GM18951 (cell line): Measurements from ENCODE around the gene HTR2A.

ENCODE experiments used
- POLR2A ChIP-seq: IDR thresholded peaks from 4 replicates; pipeline ENCODE4 v1.6.1; 2011; ENCODE audit warnings: mild to moderate bottlenecking; ENCODE audit not compliant: insufficient read length, insufficient read depth; ENCODE audit errors: extremely low read depth
- in situ Hi-C: fragments of 300-500 bp; cut with MboI; formaldehyde crosslinking; loops from one replicate; pipeline ENCODE4 v1.12.0; 2022; ENCODE audit warnings: low sequenced_read_pairs, mixed read lengths, inconsistent platforms; ENCODE audit not compliant: unreplicated experiment

The HTR2A gene

DNA sequence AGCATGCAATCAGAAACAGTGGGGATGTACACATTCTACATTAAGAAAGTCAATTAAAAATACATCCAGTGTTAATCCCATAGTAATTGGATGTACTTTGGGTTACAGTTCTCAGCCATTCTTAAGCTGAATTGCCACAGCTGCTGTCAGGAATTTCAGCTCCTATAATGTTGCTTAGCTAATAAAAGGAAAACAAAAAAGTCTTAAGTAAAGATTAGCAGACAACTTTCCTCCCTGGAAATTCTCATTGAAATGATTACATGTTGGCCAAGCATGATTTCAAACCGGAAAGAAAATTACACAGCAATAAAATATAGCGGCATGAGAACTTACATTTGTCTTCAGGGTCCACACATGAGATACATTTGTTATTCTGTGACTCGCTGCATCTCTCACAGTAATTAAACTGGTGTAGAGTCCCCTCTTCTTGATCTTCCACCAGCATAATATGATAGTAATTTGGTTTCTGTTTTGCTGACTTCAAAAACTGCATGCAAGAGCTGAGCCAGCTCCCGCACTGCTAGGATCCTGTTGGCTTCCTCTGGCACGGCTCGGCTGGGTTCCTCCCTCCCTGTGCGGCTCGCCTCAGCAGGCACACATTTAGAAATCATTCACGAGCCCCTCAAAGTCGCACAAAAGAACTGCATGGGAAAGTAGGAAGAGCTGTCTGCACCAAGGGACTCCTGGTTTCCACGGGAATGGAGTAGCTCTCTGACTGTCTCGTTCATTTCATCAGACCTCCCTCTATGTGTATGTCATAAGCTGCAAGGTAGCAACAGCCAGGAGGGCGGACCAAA lies at the start of gene HTR2A:
HTR2A (minus strand) TSS at position 713 of the 797 bp plus-strand sequence. CDS start 1,147 bp downstream, outside the sequence.
- in situ Hi-C loops, result no loop called here
- no peak for TF ChIP-seq POLR2A

DNA sequence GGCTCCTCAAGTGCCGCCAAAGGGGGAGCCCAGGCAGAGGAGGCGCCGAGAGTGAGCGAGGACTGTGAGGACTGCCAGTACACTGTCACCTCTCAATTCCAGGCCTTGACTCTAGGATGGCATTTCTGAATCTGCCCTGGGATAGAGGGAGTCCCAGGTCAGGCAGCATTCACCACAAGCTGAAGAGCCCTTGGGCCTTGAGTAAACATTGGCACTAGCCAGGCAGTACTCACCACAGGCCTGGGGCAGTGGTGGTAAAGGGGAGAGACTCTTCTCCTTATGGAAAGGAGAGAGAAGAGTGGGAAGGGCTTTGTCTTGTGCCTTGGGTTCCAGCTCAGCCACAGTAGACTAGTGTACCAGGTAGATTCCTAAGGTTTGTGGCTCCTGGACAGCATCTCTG lies 39.7 kb upstream of the HTR2A start:
- no peak for TF ChIP-seq POLR2A
- in situ Hi-C loops, result no loop called here

DNA sequence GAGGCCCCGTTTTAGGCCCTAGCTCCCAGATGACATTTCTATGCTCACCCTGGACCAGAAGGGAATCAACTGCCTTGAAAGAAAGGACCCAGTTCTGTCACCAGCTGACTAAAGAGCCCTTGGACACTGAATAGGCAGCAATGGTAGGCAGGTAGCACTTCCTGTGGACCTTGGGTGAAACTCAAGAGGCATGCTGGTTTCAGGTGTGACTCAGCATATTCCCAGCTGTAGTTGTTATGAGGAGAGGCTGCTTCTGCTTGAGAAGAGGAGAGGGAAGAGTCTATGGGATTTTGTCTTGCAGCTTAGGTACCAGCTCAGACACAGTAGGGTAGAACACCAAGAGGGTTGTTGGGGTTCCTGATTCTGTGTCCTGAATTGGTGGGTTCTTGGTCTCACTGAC lies 37.9 kb upstream of the HTR2A start:
- no peak for TF ChIP-seq POLR2A
- in situ Hi-C loops, result no loop called here

DNA sequence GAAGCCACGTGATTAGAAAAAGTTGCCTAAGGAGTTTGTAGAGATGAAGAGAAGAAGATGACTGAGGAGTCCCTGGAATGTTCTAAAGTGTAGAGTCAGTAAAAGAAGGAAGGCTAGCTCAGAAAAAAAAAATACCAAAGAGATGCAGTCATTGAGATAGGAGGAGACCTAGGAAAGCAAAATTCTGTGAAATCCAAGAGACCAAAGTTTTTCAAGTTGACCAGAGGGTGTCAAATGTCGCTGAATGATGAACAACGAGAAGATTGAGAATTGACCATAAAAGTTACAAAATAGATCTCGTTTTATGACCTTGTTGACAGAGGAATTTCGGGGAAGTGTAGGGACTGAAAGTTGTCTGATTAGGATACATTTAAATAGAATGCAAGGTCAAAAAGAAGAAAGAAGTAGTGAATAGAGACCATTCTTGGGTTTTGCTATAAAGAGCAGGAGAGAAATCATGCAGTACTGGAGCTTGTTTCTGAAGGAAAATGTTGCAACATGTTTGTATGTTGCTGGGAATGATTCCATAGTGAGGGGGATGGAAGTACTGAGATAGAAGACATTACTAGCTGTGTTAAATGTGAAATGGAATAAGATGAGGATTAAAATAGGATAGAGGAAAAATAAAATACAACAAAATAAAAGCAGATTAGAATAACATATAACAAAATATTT lies 30.2 kb upstream of the HTR2A start:
- in situ Hi-C loops, result no loop called here

DNA sequence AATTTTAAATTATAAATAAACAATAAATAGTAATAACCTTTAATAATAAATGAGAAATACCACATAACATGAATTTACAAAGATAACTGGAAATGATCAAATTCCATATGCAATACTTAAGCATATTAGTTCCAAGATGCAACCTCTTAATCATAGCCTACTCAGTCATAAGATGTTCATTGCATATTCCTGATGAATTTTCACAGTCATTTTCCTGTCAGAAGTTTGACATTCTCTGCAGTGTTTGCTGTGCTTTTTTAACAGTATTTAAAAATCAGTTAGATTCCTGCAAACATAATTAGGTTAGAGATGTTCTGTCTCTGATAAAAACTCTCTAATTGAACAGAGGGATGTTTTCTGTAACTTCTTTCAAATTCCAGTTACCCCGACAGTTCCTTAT lies 28.6 kb upstream of the HTR2A start:
- TF ChIP-seq POLR2A, result no peak
- in situ Hi-C loops, result no loop called here

More for the DNA sequence above, 30.2 kb upstream of the HTR2A start:
- no peak for TF ChIP-seq POLR2A

DNA sequence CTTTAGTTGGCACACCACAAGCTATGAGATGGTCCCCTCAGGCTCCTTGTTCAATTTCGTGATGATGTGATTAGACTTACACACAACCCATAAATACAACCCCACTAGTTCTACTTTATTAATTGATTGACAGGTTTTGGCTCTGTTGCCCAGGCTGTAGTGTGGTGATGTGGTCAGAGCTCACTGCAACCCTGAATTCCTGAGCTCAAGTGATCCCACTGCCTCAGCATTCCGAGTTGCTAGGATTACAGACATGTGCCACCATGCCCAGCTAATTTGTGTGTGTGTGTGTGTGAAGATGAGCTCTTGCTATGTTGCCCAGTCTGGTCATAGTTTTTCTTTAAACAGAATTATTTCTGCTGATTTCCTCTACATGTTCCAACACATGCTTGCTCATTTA lies 17.5 kb upstream of the HTR2A start:
- TF ChIP-seq POLR2A, result no peak
- in situ Hi-C loops, result no loop called here

DNA sequence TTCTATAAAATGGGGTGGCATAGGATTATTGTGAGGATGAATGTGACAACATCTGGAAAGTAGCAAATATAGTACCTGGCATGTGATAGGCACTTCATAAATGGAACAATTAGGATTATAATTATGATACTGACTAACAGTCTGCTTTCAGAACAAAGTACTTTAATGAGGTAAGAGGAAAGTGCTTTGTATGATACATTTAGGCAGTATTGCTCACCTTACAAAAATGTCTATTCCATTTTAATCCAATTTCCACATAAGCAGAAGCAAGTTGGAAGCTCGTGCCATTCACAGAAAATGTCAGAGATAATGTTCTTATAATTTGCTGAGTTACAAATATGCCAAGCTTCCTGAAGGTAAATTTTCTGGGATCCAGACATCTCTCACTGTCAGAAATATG lies 16.9 kb upstream of the HTR2A start:
- no peak for TF ChIP-seq POLR2A
- in situ Hi-C loops, result no loop called here

DNA sequence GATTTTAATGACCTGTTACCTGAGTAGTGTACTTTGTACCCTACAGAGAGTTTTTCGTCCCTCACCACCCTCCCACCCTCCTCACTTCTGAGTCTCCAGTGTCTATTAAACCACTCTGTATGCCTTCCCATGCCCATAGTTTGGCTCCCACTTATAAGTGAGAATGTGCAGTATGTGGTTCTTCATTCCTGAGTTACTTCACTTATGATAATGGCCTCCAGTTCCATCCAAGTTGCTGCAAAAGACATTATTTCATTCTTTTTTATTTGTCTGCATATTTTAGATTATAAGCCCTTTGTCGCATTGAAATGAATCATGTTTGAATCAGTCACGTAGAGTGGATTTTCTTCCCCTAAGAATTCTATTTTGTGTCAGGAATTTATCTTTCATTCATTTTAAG lies 12.2 kb upstream of the HTR2A start:
- in situ Hi-C loops, result no loop called here
- TF ChIP-seq POLR2A, result no peak

DNA sequence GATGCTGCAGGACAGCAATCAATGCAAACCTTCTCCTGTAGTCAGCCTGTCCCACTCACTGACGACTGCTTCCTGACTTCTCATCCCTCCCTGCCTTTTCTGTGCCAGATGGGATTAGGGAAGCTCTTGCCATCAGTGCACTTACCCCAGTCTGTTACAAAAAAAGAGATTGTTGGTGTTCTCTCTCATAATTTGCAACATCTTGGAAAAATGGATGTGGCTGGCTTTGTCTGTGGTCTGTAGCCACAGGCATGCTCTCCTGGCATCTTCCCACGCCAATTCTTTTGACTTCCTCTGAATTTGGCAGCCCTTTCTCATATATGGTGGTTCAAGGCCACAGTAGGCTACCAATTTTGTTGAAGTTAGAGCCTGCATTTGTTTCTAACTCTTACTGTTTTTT lies 11.6 kb upstream of the HTR2A start:
- no peak for TF ChIP-seq POLR2A
- in situ Hi-C loops, result no loop called here

DNA sequence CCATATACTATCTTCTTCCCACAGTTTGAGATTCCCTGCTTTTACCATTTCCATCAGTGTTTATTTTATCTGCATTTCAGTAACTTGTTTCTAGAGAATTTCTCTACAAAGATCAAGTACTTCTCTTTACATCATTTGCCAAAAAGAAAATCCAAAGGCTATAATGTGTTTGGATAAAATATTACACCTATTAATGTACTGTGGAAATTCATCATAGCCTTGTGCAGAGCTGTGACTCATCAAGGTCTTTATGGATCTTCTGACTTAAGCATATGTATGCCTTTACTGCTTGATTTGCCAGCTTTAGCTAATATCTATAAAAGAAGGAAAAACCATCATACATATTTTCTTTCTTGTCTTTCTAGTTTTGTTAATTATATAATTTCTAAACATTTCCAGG lies 9.6 kb upstream of the HTR2A start:
- no peak for TF ChIP-seq POLR2A
- in situ Hi-C loops, result no loop called here

DNA sequence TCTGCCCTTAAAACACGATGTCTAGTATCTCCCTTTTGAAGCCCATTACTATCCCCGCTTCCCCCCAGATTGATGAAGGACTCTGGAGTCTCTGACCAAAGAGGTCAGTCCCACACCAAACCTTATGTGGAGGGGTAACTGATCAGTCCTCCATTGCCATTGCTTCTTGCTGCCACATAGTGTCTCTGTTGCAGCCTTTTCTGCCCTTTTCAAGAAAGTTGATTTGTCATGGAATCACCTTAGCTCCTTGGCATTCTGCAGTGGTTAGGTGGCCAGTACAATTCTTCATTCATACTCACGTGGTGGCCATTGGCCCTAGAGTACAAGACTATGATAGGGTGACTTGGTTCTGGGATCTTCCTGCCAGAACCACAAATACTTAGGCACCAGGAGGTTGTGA lies 8.4 kb upstream of the HTR2A start:
- in situ Hi-C loops, result no loop called here
- no peak for TF ChIP-seq POLR2A

DNA sequence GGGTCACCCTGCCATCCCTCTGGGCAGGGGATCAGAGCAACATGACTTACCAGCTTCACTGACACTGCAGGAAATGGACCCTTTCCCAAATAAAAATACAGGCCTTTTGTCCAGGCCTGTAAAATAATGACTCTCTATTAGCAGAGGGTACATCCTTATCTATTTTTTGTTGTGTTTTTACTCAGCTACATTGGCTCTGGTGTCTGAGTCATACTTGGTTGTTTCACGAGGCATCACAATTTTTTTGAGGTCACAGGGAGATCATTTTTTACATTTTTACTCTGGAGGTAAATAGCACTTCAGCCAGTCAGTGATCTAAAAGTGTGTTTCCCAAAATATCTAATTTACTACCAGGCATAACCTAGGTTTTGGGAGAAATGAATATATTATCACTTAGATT lies 6.9 kb upstream of the HTR2A start:
- no peak for TF ChIP-seq POLR2A
- in situ Hi-C loops, result no loop called here

DNA sequence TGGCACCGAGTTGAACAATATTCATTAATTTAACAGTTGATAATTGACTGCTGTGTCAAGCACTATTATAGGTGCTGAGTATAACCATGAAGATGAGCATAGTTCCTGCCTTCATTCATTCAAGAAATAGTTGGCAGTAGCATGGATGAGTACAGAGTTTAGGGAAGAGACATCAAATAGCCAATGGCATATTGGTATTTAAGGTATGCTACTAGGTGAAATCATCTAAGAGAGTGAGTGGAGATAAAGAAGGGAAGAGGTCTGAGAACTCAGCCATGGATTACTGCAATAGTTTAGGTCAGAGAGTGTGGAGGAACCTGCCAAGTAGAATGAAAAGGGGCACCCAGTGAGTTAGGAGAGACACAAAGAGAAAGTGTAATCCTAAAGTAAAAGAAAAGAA lies 4.9 kb upstream of the HTR2A start:
- in situ Hi-C loops, result no loop called here
- TF ChIP-seq POLR2A, result no peak

DNA sequence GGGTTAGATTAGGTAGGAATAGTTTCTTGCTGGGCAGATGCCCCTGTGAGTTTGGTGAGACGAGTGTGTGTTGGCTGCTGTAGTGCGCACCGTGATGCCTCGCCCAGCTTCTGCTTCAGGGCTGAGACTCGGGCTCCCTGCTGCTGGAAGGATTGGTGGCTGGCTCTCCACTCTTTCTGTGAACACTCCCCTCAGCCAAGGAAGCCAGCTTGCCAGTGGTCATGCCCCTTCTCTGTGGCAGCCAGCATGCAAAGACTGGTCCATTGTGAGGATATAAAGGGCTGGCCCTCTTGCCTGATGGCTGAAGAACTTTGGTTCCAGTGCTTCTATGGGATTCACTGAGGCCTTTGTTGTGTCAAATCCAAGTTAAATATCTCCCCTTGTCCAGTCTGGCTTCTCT lies 2.9 kb upstream of the HTR2A start:
- no peak for TF ChIP-seq POLR2A
- in situ Hi-C loops, result no loop called here
